GM12873 (cell line): ENCODE results near the gene ANKLE2.

ENCODE experiments used
- CTCF ChIP-seq: IDR thresholded peaks from 2 replicates; pipeline ENCODE4 v1.5.1; 2012; ENCODE audit warnings: low read depth, mild to moderate bottlenecking, moderate library complexity, low read length, control low read depth; ENCODE audit not compliant: insufficient read depth; ENCODE audit errors: missing control alignments

The ANKLE2 gene

GRCh38 chr12:132739600-132740312, 21.9 kb downstream of the ANKLE2 start:
- no peak for TF ChIP-seq CTCF

- no peak for TF ChIP-seq CTCF
Measured at GRCh38 chr12:132736913-132737312, 24.7 kb downstream of the ANKLE2 start.

GRCh38 chr12:132736378-132736777, 25.3 kb downstream of the ANKLE2 start:
- TF ChIP-seq CTCF, result no peak

- TF ChIP-seq CTCF, result no peak
Measured at GRCh38 chr12:132735496-132735895, 26.1 kb downstream of the ANKLE2 start.

GRCh38 chr12:132734206-132734605, 27.4 kb downstream of the ANKLE2 start:
- TF ChIP-seq CTCF, result no peak

GRCh38 chr12:132731574-132731973, 30.1 kb downstream of the ANKLE2 start:
- TF ChIP-seq CTCF, result no peak

- TF ChIP-seq CTCF, result no peak
Measured at GRCh38 chr12:132730353-132730752, 31.3 kb downstream of the ANKLE2 start.
